Upper lobe of left lung (tissue), 4 donors: ENCODE data around the gene CNIH2.
"Not testable (repeated sequence)": the region's sequence is repeated elsewhere in the genome, so short reads cannot be mapped to it uniquely, and the experiment has no call there.

Experiments used
- CTCF ChIP-seq, 6 experiments: fragments of 450-650 bp in 4 of 6; fragments of 200-600 bp in 2 of 6; sonication (generic) in 2 of 6; IDR thresholded peaks; one replicate each; pipeline ENCODE4 v1.5.1; 2016 to 2019; ENCODE audit warnings: antibody characterized with exemption in 6 of 6
- POLR2A ChIP-seq, 4 donors: fragments of 450-650 bp; IDR thresholded peaks; one replicate each; pipeline ENCODE4 v1.5.1; 2016 to 2017; ENCODE audit warnings: antibody characterized with exemption in 4 of 4, mild to moderate bottlenecking in 2 of 4

- not testable (repeated sequence) for TF ChIP-seq CTCF, POLR2A (IDR thresholded peaks at IDR 0.05)
These were observed 24.9 kb upstream of the CNIH2 start for GRCh38 chr11:66253081-66253480.
